Stomach (tissue), 8 donors: ENCODE data around the gene C2CD3. TPM values are rescaled to one million over a fixed set of nuclear protein-coding genes. Genes with fewer than 3 reads are reported as not detected.

Source experiments
- polyA plus RNA-seq, 3 donors: library from polyadenylated mRNA; stranded (reverse); fragments of 200-250 nt; gene quantifications; one replicate each; pipeline ENCODE4 v1.2.3, GENCODE V29; 2013
- small RNA-seq, 4 donors: library from RNA; depleted of rRNA; stranded (forward); fragments of <200 nt; gene quantifications; one replicate each; pipeline ENCODE3, GENCODE V24; 2016
- total RNA-seq, 5 donors: library from RNA; depleted of rRNA; stranded (reverse); fragments of >200 nt; gene quantifications; one replicate each; pipeline versions ENCODE4 v1.1.0 to v1.2.3, GENCODE V29; 2014 to 2016
- donor health status: healthy with polysubstance abuse.
- donor health status: Bipolar disorder and iron deficiency.
- donor health status: healthy.

Gene C2CD3
- total and polyA plus RNA-seq, 8 donors: 5.6 to 176 (median 38.6) TPM

Small RNA genes within 50 kb of the gene (small RNA-seq; reads per million reads assigned to genes)
- gene AP002392.1: 0 reads per million in 4 donors

Other genes starting within 250 kb of the C2CD3 start
- not detected for gene DNAJB13, start 220.0 kb downstream of the C2CD3 start, total RNA-seq
- gene DNAJB13, start 220.0 kb downstream of the C2CD3 start, polyA plus RNA-seq: under 1 TPM in 1 of 3 donors, not detected in 2; 0.28 TPM
- 100 to 1,000 TPM in 1 of 5 donors, 10 to 100 TPM in 4; 15.2 to 111 (median 41.9) TPM for gene UCP2, start 188.2 kb downstream of the C2CD3 start, total RNA-seq
- 10 to 100 TPM; 21.9 to 55.3 (median 49.3) TPM for gene UCP2, start 188.2 kb downstream of the C2CD3 start, polyA plus RNA-seq
- 10 to 100 TPM in 1 of 5 donors, 1 to 10 TPM in 1, under 1 TPM in 2, not detected in 1; under 0.01 to 28.0 (median 1.3) TPM for gene UCP3, start 161.9 kb downstream of the C2CD3 start, total RNA-seq
- 1 to 10 TPM in 1 of 3 donors, under 1 TPM in 2; 0.19 to 1.4 (median 0.70) TPM for gene UCP3, start 161.9 kb downstream of the C2CD3 start, polyA plus RNA-seq
- 10 to 100 TPM in 2 of 5 donors, 1 to 10 TPM in 3; 2.0 to 31.0 (median 7.0) TPM for gene PPME1, start 287 bp upstream of the C2CD3 start, total RNA-seq
- gene PPME1, start 287 bp upstream of the C2CD3 start, polyA plus RNA-seq: 10 to 100 TPM; 15.4 to 26.2 (median 21.0) TPM
- under 1 TPM in 2 of 5 donors, not detected in 3; 0.55 to 0.87 TPM for gene P4HA3, start 140.6 kb upstream of the C2CD3 start, total RNA-seq
- 1 to 10 TPM in 1 of 3 donors, under 1 TPM in 1, not detected in 1; 0.28 to 2.6 TPM for gene P4HA3, start 140.6 kb upstream of the C2CD3 start, polyA plus RNA-seq
- gene PGM2L1, start 227.4 kb upstream of the C2CD3 start, total RNA-seq: 10 to 100 TPM in 1 of 5 donors, 1 to 10 TPM in 3, under 1 TPM in 1; under 0.01 to 12.5 (median 4.1) TPM
- 1 to 10 TPM in 1 of 3 donors, under 1 TPM in 2; 0.46 to 2.3 (median 0.70) TPM for gene PGM2L1, start 227.4 kb upstream of the C2CD3 start, polyA plus RNA-seq